ENCODE measurements around the gene GNAS.
A peak's percentile ranks its signal among the peaks of the same experiment; 100 is the strongest.
"Not testable (repeated sequence)": the region's sequence is repeated elsewhere in the genome, so short reads cannot be mapped to it uniquely, and the experiment has no call there.

Gene GNAS

GRCh38 chr20:58828804-58829203, 23.7 kb upstream of the GNAS start:
- not testable (repeated sequence) for DNase-seq

- no peak for DNase-seq
These were observed 23.0 kb upstream of the GNAS start for GRCh38 chr20:58829531-58829941.

- DNase-seq: no peak
These were observed 20.1 kb upstream of the GNAS start for GRCh38 chr20:58832457-58832856.

- DNase-seq: no peak
These were observed 18.6 kb upstream of the GNAS start for GRCh38 chr20:58833921-58834320.

GRCh38 chr20:58835231-58835630, 17.3 kb upstream of the GNAS start:
- DNase-seq: no peak

- no peak for DNase-seq
These were observed 15.8 kb upstream of the GNAS start for GRCh38 chr20:58836616-58837204.

GRCh38 chr20:58837717-58838116, 14.8 kb upstream of the GNAS start:
- DNase-seq: no peak

GRCh38 chr20:58838174-58838573, 14.3 kb upstream of the GNAS start:
- DNase-seq: no peak

- peak; percentile 53 for DNase-seq
These were observed 13.0 kb upstream of the GNAS start for GRCh38 chr20:58839474-58839874.

GRCh38 chr20:58839991-58840747, 12.3 kb upstream of the GNAS start:
- no peak for DNase-seq

GRCh38 chr20:58840816-58841538, 11.5 kb upstream of the GNAS start:
- no peak for DNase-seq

- no peak for DNase-seq
These were observed 10.8 kb upstream of the GNAS start for GRCh38 chr20:58841539-58842264.

- no peak for DNase-seq
These were observed 10.2 kb upstream of the GNAS start for GRCh38 chr20:58842276-58842675.

GRCh38 chr20:58843128-58843556, 9.4 kb upstream of the GNAS start:
- DNase-seq: no peak

GRCh38 chr20:58845706-58846105, 6.8 kb upstream of the GNAS start:
- DNase-seq: no peak

- no peak for DNase-seq
These were observed 5.1 kb upstream of the GNAS start for GRCh38 chr20:58847463-58847862.

GRCh38 chr20:58850693-58851174, 1.8 kb upstream of the GNAS start, which contains the start of gene GNAS-AS1:
Gene GNAS-AS1 (minus strand): TSS chr20:58850902.
- peak; percentile 83 for DNase-seq

GRCh38 chr20:58851221-58851968, 1.1 kb upstream of the GNAS start:
- DNase-seq: no peak

GRCh38 chr20:58851969-58852458, 502 bp upstream of the GNAS start:
- no peak for DNase-seq

GRCh38 chr20:58853466-58853865, 950 bp downstream of the GNAS start:
- no peak for DNase-seq

GRCh38 chr20:58853976-58854637, 1.6 kb downstream of the GNAS start:
- no peak for DNase-seq

Measured in activated naive CD4-positive, alpha-beta T cell treated with Interleukin-2 at 50 U/mL for 16 hours (primary cell).